Sigmoid colon (tissue), 4 donors: ENCODE measurements around the gene PLXNB2.

Source experiments
- EP300 ChIP-seq, 4 donors: sonication (generic); formaldehyde crosslinking; IDR thresholded peaks; one replicate each; pipeline ENCODE4 v1.6.1; 2017; ENCODE audit warnings: antibody characterized with exemption in 4 of 4
- POLR2A ChIP-seq, 2 donors: fragments of 450-650 bp; IDR thresholded peaks; one replicate each; pipeline ENCODE4 v1.6.1; 2016; ENCODE audit warnings: antibody characterized with exemption in 2 of 2, mild to moderate bottlenecking in 2 of 2, moderate library complexity in 2 of 2
- POLR2AphosphoS5 ChIP-seq, 4 donors: sonication (generic); formaldehyde crosslinking; IDR thresholded peaks; one replicate each; pipeline ENCODE4 v1.6.1; 2017; ENCODE audit warnings: antibody characterized with exemption in 4 of 4
- TF ChIP-seq, protein P1 (sequence below), 4 experiments: fragments of 450-650 bp in 3 of 4; fragments of 200-600 bp in 1 of 4; IDR thresholded peaks; one replicate each; pipeline ENCODE4 v1.5.1; 2016 to 2019; ENCODE audit warnings: antibody characterized with exemption in 4 of 4, mild to moderate bottlenecking in 3 of 4, moderate library complexity in 2 of 4

DNA sequence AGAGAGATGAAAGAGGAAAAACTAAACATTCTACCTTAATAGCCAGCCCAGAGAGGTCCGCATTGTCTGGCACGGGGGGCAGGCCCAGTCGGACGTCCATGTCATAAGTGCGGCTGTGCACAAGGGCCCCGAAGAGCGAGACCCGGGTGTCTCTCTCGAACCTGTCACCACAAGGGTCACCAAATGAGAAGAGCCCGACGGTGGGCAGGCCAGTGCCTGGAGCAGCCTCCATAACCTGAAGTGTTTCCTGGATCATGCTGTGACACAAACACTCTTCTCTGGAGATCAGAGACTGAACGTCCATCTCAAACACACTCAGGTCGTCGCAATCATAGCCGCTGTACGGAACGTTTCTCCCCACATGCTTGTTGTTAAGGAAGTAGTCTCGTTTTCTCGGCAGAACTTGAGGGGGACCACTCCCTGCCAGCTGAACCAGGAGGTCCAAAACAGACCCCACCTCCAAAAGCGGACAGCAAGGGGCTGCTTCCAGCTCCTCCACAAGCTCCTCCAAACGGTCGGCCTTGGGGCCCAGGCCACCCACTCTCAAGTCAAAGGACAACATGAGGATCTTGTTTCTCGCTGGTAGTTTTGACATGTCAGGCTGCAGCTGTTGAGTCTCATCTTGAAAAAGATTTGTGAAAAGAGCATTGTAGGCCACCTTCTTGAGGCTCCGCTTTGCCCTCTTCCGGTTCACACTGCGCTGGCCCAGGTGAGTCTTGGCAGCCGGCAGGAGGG lies 63.6 kb downstream of the PLXNB2 start:
- TF ChIP-seq, protein P1, sequence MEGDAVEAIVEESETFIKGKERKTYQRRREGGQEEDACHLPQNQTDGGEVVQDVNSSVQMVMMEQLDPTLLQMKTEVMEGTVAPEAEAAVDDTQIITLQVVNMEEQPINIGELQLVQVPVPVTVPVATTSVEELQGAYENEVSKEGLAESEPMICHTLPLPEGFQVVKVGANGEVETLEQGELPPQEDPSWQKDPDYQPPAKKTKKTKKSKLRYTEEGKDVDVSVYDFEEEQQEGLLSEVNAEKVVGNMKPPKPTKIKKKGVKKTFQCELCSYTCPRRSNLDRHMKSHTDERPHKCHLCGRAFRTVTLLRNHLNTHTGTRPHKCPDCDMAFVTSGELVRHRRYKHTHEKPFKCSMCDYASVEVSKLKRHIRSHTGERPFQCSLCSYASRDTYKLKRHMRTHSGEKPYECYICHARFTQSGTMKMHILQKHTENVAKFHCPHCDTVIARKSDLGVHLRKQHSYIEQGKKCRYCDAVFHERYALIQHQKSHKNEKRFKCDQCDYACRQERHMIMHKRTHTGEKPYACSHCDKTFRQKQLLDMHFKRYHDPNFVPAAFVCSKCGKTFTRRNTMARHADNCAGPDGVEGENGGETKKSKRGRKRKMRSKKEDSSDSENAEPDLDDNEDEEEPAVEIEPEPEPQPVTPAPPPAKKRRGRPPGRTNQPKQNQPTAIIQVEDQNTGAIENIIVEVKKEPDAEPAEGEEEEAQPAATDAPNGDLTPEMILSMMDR (IDR thresholded peaks at IDR 0.05), result no peak
- TF ChIP-seq POLR2AphosphoS5 (IDR thresholded peaks at IDR 0.05) (no peak), POLR2A (IDR thresholded peaks at IDR 0.05) (no peak), EP300 (IDR thresholded peaks at IDR 0.05) (no peak)
